Middle frontal gyrus (tissue), 1 donor: ENCODE data around the gene CYP26B1.

Source experiments
- DNase-seq: peaks from one replicate; pipeline ENCODE4 v3.0.0-alpha.2; 2015; ENCODE audit warnings: low spot score; ENCODE audit errors: extremely low spot score

Gene CYP26B1

GRCh38 chr2:72084584-72084976, 63.1 kb downstream of the CYP26B1 start:
- DNase-seq = no peak

- DNase-seq = no peak
These were observed 63.7 kb downstream of the CYP26B1 start for GRCh38 chr2:72083751-72084583.

GRCh38 chr2:72082887-72083286, 64.8 kb downstream of the CYP26B1 start:
- no peak for DNase-seq

- DNase-seq = no peak
These were observed 65.6 kb downstream of the CYP26B1 start for GRCh38 chr2:72082021-72082601.

GRCh38 chr2:72081451-72081850, 66.2 kb downstream of the CYP26B1 start:
- DNase-seq = no peak

- DNase-seq = no peak
These were observed 67.1 kb downstream of the CYP26B1 start for GRCh38 chr2:72080286-72081145.
